HTR-8/SVneo (cell line): ENCODE data around the gene FRMD4A.
"Not testable (repeated sequence)": the region's sequence is repeated elsewhere in the genome, so short reads cannot be mapped to it uniquely, and the experiment has no call there.

ENCODE experiments used
- DNase-seq: peaks from one replicate; pipeline ENCODE4 v3.0.0; 2011; ENCODE audit warnings: low spot score, mixed read lengths; ENCODE audit not compliant: insufficient read length
- FAIRE-seq: peaks from 2 replicates; lab custom pipeline; 2011; peaks lifted over from hg19 to GRCh38; lab: Jason Lieb, UNC

The FRMD4A gene

GRCh38 chr10:13942035-13942434 is 388.7 kb downstream of the FRMD4A start:
- FAIRE-seq (no peak), DNase-seq (no peak)

GRCh38 chr10:13939391-13939790 is 391.3 kb downstream of the FRMD4A start:
- DNase-seq (no peak), FAIRE-seq (no peak)

- FAIRE-seq = no peak
- DNase-seq = no peak
These were observed 391.8 kb downstream of the FRMD4A start for GRCh38 chr10:13938950-13939349.

GRCh38 chr10:13936826-13937225 is 393.9 kb downstream of the FRMD4A start:
- DNase-seq (no peak), FAIRE-seq (no peak)

- DNase-seq = no peak
- FAIRE-seq = no peak
These were observed 400.6 kb downstream of the FRMD4A start for GRCh38 chr10:13930120-13930519.

GRCh38 chr10:13928451-13928850 is 402.3 kb downstream of the FRMD4A start:
- FAIRE-seq = no peak
- no peak for DNase-seq

- FAIRE-seq (no peak), DNase-seq (no peak)
These were observed 404.5 kb downstream of the FRMD4A start for GRCh38 chr10:13925971-13926780.

GRCh38 chr10:13924040-13924725 is 406.5 kb downstream of the FRMD4A start:
- FAIRE-seq = peak; percentile 76
- DNase-seq = peak; percentile 48

GRCh38 chr10:13922586-13922985 is 408.1 kb downstream of the FRMD4A start:
- FAIRE-seq = no peak

GRCh38 chr10:13921941-13922340 is 408.8 kb downstream of the FRMD4A start:
- FAIRE-seq (no peak), DNase-seq (no peak)

More at GRCh38 chr10:13922586-13922985, 408.1 kb downstream of the FRMD4A start:
- DNase-seq = no peak

- not testable (repeated sequence) for DNase-seq, FAIRE-seq
These were observed 409.6 kb downstream of the FRMD4A start for GRCh38 chr10:13921131-13921530.

GRCh38 chr10:13920465-13920864 is 410.3 kb downstream of the FRMD4A start:
- FAIRE-seq (no peak), DNase-seq (no peak)

- DNase-seq = no peak
- FAIRE-seq = no peak
These were observed 410.7 kb downstream of the FRMD4A start for GRCh38 chr10:13920031-13920430.

- no peak for FAIRE-seq
- peak; percentile 17 for DNase-seq
These were observed 412.9 kb downstream of the FRMD4A start for GRCh38 chr10:13917791-13918190.

GRCh38 chr10:13916384-13916947 is 414.3 kb downstream of the FRMD4A start:
- DNase-seq = no peak
- no peak for FAIRE-seq

GRCh38 chr10:13915710-13916109 is 415.0 kb downstream of the FRMD4A start:
- no peak for FAIRE-seq
- no peak for DNase-seq

GRCh38 chr10:13913897-13914296 is 416.8 kb downstream of the FRMD4A start:
- FAIRE-seq = no peak
- DNase-seq = no peak

- no peak for FAIRE-seq
- no peak for DNase-seq
These were observed 418.8 kb downstream of the FRMD4A start for GRCh38 chr10:13911821-13912520.

GRCh38 chr10:13909516-13910258 is 421.0 kb downstream of the FRMD4A start:
- DNase-seq (no peak), FAIRE-seq (no peak)

- no peak for FAIRE-seq
These were observed 422.2 kb downstream of the FRMD4A start for GRCh38 chr10:13908475-13908874.

More at GRCh38 chr10:13908475-13908874, 422.2 kb downstream of the FRMD4A start:
- no peak for DNase-seq
